GM10248 (cell line): ENCODE data around the gene SPHK1.
A peak's percentile ranks its signal among the peaks of the same experiment; 100 is the strongest.

Source experiments
- CTCF ChIA-PET: fragments of 300-600 bp; sonication (Branson Sonifier 250); formaldehyde crosslinking; extraction: SDS; loops from one replicate; lab custom pipeline; 2021; ENCODE audit warnings: antibody characterized with exemption; lab: Yijun Ruan, JAX
- POLR2A ChIA-PET: fragments of 350-650 bp; sonication (Branson Sonifier 250); formaldehyde crosslinking; extraction: SDS; loops from one replicate; lab custom pipeline; 2020; ENCODE audit warnings: antibody characterized with exemption; lab: Yijun Ruan, JAX
- DNase-seq: peaks from one replicate; pipeline ENCODE4 v3.0.0; 2012; ENCODE audit errors: extremely low spot score
- TF ChIP-seq, protein P1 (sequence below): IDR thresholded peaks from 2 replicates; pipeline ENCODE4 v1.5.1; 2012; ENCODE audit warnings: mild to moderate bottlenecking, low read depth; ENCODE audit errors: extremely low read depth, missing control alignments, control extremely low read depth

SPHK1 gene

GRCh38 chr17:76384222-76384986 lies at the start of gene SPHK1:
SPHK1 (plus strand) TSS chr17:76384609; CDS start chr17:76385645, 1,036 bp downstream.
- TF ChIP-seq, protein P1, sequence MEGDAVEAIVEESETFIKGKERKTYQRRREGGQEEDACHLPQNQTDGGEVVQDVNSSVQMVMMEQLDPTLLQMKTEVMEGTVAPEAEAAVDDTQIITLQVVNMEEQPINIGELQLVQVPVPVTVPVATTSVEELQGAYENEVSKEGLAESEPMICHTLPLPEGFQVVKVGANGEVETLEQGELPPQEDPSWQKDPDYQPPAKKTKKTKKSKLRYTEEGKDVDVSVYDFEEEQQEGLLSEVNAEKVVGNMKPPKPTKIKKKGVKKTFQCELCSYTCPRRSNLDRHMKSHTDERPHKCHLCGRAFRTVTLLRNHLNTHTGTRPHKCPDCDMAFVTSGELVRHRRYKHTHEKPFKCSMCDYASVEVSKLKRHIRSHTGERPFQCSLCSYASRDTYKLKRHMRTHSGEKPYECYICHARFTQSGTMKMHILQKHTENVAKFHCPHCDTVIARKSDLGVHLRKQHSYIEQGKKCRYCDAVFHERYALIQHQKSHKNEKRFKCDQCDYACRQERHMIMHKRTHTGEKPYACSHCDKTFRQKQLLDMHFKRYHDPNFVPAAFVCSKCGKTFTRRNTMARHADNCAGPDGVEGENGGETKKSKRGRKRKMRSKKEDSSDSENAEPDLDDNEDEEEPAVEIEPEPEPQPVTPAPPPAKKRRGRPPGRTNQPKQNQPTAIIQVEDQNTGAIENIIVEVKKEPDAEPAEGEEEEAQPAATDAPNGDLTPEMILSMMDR: no peak
- DNase-seq: peak; percentile 90
- ChIA-PET POLR2A (interaction anchor here (1.3 kb wide), 1 partner anchor 116 kb away, joined by 4 read pairs; no protein-coding TSS in a partner anchor), CTCF (interaction anchor here (0.9 to 7.7 kb wide), 32 partner anchors 8 to 479 kb away, joined by 3 to 109 read pairs (median 5); partner anchors contain the start of genes MRPL38 and PRPSAP1)

DNA sequence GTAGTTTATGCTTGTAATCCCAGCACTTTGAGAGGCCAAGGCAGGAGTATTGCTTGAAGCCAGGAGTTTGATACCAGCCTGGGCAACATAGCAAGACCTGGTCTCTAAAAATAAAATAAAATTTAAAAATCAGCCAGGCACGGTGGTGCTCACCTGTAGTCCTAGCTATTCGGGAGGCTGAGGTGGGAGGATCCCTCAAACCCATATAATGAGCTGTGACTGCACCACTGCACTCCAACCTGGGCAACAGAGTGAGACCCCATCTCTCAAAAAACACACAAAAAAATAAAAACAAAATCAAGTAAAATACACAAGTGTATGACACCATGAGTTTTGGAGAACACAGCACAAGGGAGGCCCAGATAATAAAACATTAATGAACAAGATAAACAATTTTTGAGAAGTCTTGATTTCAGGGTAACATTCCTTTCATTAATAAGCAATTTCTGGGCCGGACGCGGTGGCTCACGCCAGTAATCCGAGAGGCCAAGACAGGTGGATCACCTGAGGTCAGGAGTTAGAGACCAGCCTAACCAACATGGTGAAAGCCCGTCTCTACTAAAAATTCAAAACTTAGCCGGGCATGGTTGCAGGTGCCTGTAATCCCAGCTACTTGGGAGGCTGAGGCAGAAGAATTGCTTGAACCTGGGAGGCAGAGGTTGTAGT lies 48.6 kb upstream of the SPHK1 start:
- DNase-seq: no peak
- POLR2A ChIA-PET: no interaction called here
- TF ChIP-seq, protein P1: no peak
- CTCF ChIA-PET: interaction anchor here (1.2 to 1.9 kb wide), 2 partner anchors 18 to 62 kb away, joined by 4 to 7 read pairs; partner anchors contain the start of gene PRPSAP1

DNA sequence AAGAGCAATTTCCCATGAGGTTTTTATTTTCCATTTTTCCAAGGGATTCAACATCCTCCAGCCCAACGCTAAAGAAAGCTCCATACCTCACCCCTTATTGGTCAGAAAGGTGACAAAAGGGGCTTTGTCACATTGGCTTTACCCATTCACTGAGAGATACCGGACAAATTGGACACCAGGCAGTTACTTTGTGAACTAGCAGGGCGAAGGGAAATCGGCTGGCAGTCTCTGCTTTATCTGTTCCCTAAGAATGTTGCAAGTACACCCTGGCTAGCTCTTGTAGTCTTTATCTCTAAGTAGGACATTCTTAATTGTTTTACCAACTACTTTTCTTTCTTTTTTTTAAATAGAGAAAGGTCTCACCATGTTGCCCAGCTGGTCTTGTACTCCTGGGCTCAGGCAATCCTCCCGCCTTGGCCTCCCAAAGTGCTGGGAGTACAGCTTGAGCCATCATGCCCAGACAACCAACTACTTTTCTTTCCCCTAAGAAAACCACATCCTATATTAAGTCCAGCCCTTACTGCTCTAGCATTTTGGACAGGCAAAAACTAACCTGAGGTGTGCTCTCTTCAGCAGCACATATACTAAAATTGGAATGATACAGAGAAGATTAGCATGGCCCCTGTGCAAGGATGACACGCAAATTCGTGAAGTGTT lies 47.5 kb upstream of the SPHK1 start:
- DNase-seq: no peak
- TF ChIP-seq, protein P1: no peak
- CTCF ChIA-PET: interaction anchor here (0.9 to 1.9 kb wide), 3 partner anchors 17 to 29 kb away, joined by 3 to 7 read pairs (median 6); partner anchors contain the start of gene PRPSAP1
- POLR2A ChIA-PET: no interaction called here

DNA sequence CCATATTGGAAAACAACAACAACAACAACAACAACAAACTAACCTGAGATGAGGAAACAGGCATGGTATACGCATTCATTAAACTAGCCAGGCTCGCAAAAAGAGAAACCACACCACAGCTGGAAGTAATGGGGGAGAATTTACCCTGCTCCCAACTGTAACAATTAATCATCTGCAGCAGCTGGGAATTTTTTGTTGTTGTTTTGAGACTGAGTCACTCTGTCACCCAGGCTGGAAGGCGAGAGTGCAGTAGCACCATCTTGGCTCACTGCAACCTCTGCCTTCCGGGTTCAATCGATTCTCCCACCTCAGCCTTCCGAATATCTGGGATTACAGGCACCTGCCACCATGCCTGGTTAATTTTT lies 47.0 kb upstream of the SPHK1 start:
- ChIA-PET POLR2A (no interaction called here), CTCF (interaction anchor here (0.9 to 1.5 kb wide), 4 partner anchors 13 to 34 kb away, joined by 3 to 6 read pairs (median 4); partner anchors contain the start of gene PRPSAP1)
- no peak for DNase-seq
- TF ChIP-seq, protein P1: no peak

DNA sequence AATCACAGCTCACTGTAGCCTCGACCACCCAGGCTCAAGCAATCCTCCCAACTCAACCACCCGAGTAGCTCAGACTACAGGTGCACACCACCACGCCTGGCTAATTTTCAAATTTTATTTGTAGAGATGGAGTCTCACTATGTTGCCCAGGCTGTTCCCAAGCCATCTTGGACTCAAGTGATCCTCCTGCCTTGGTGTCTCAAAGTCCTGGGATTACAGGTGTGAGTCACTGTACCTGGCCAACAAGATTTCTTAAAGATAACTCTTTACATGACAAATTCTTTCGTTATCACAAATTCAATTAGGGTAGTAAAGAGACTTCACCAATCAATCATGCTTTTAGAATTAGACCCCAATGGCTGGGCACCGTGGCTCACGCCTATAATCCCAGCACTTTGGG lies 43.1 kb upstream of the SPHK1 start:
- TF ChIP-seq, protein P1: no peak
- CTCF ChIA-PET: no interaction called here
- no peak for DNase-seq
- POLR2A ChIA-PET: no interaction called here

- TF ChIP-seq, protein P1: no peak
- CTCF ChIA-PET: interaction anchor here (1.9 kb wide), 1 partner anchor 10 kb away, joined by 7 read pairs; the partner anchor contains the start of gene PRPSAP1
- DNase-seq: no peak
- POLR2A ChIA-PET: no interaction called here
These were observed 41.3 kb upstream of the SPHK1 start for GRCh38 chr17:76343106-76343505.
